Nephron (organoid): ENCODE results near the gene PLPP2.

ENCODE experiments used
- H3K27ac Mint-ChIP-seq, 3 experiments: 2 replicates each; pipeline ENCODE4 v1.8.0; 2020; ENCODE audit warnings: mixed read lengths in 3 of 3, mild to moderate bottlenecking in 2 of 3, moderate library complexity in 1 of 3
- H3K27me3 Mint-ChIP-seq: 2 replicates; pipeline ENCODE4 v1.8.0; 2021; ENCODE audit warnings: low read depth, mild to moderate bottlenecking, moderate library complexity, mixed read lengths
- H3K36me3 Mint-ChIP-seq: 2 replicates; pipeline ENCODE4 v1.8.0; 2020; ENCODE audit warnings: low read depth, mixed read lengths
- H3K4me1 Mint-ChIP-seq: 2 replicates; pipeline ENCODE4 v1.8.0; 2020; ENCODE audit warnings: mixed read lengths
- H3K4me3 Mint-ChIP-seq, 3 experiments: 2 replicates each; pipeline ENCODE4 v1.8.0; 2020; ENCODE audit warnings: mild to moderate bottlenecking in 3 of 3, mixed read lengths in 3 of 3, moderate library complexity in 2 of 3
- H3K9me3 Mint-ChIP-seq: 2 replicates; pipeline ENCODE4 v1.8.0; 2020; ENCODE audit warnings: mixed read lengths
- CTCF ChIP-seq, 3 experiments: fragments of 200-600 bp; sonication (generic); IDR thresholded peaks; one replicate each; pipeline ENCODE4 v1.5.0; 2021; ENCODE audit warnings: antibody characterized with exemption in 3 of 3; ENCODE audit not compliant: unreplicated experiment in 3 of 3

PLPP2 gene

GRCh38 chr19:335486-336066 lies 44.4 kb upstream of the PLPP2 start:
- Mint-ChIP-seq H3K9me3 (peaks cover 15% of the 10 kb centered on the region), H3K27ac (no peak overlapping the region), H3K4me3 (no peak overlapping the region), H3K4me1 (peaks cover 18% of the 10 kb centered on the region), H3K36me3 (peaks cover 68% of the 10 kb centered on the region), H3K27me3 (no peaks in the 10 kb centered on the region)
- no peak for TF ChIP-seq CTCF (IDR thresholded peaks at IDR 0.05; ENCODE audit: unreplicated experiment in 3 of 3)

- no peak for TF ChIP-seq CTCF (IDR thresholded peaks at IDR 0.05; ENCODE audit: unreplicated experiment in 3 of 3)
- peaks cover 14% of the 10 kb centered on the region for H3K4me1 Mint-ChIP-seq
- peaks cover 68% of the 10 kb centered on the region for H3K36me3 Mint-ChIP-seq
- H3K27ac Mint-ChIP-seq = no peak overlapping the region
- no peaks in the 10 kb centered on the region for H3K27me3 Mint-ChIP-seq
- H3K4me3 Mint-ChIP-seq = no peak overlapping the region
- peaks cover 16% of the 10 kb centered on the region for H3K9me3 Mint-ChIP-seq
Observed at GRCh38 chr19:335072-335471, 43.9 kb upstream of the PLPP2 start.

GRCh38 chr19:334296-335071 lies 43.3 kb upstream of the PLPP2 start:
- H3K4me1 Mint-ChIP-seq = peaks cover 14% of the 10 kb centered on the region
- peaks cover 12% of the 10 kb centered on the region for H3K9me3 Mint-ChIP-seq
- no peak for TF ChIP-seq CTCF (IDR thresholded peaks at IDR 0.05; ENCODE audit: unreplicated experiment in 3 of 3)
- no peak overlapping the region for H3K27ac Mint-ChIP-seq
- H3K4me3 Mint-ChIP-seq = no peak overlapping the region
- H3K36me3 Mint-ChIP-seq = peaks cover 68% of the 10 kb centered on the region
- H3K27me3 Mint-ChIP-seq = no peaks in the 10 kb centered on the region

- no peak overlapping the region for H3K27ac Mint-ChIP-seq
- peaks cover 4% of the 10 kb centered on the region for H3K27me3 Mint-ChIP-seq
- H3K36me3 Mint-ChIP-seq = peaks cover 75% of the 10 kb centered on the region
Observed at GRCh38 chr19:330503-330902, 39.3 kb upstream of the PLPP2 start.

GRCh38 chr19:329876-330275 lies 38.7 kb upstream of the PLPP2 start:
- no peak for TF ChIP-seq CTCF (IDR thresholded peaks at IDR 0.05; ENCODE audit: unreplicated experiment in 3 of 3)

More at GRCh38 chr19:330503-330902, 39.3 kb upstream of the PLPP2 start:
- Mint-ChIP-seq H3K4me3 (no peak overlapping the region), H3K9me3 (peaks cover 25% of the 10 kb centered on the region), H3K4me1 (no peaks in the 10 kb centered on the region)
- no peak for TF ChIP-seq CTCF (IDR thresholded peaks at IDR 0.05; ENCODE audit: unreplicated experiment in 3 of 3)

More at GRCh38 chr19:329876-330275, 38.7 kb upstream of the PLPP2 start:
- Mint-ChIP-seq H3K9me3 (peaks cover 25% of the 10 kb centered on the region), H3K4me1 (no peaks in the 10 kb centered on the region), H3K4me3 (no peak overlapping the region), H3K36me3 (peaks cover 76% of the 10 kb centered on the region), H3K27me3 (peaks cover 4% of the 10 kb centered on the region), H3K27ac (no peak overlapping the region)
